OCI-LY7 (cell line): ENCODE measurements around the gene CTDSPL.

ENCODE experiments used
- EZH2phosphoT487 ChIP-seq: fragments of 200-600 bp; sonication (generic); IDR thresholded peaks from 2 replicates; pipeline ENCODE4 v1.6.1; 2018; ENCODE audit warnings: low read depth, borderline replicate concordance, mild to moderate bottlenecking, mixed run types, antibody characterized with exemption, low read length, moderate library complexity, mixed read lengths
- TF ChIP-seq, protein P1 (sequence below): fragments of 200-600 bp; sonication (generic); conservative IDR thresholded peaks from 2 replicates; pipeline ENCODE4 v1.5.1; 2014; ENCODE audit warnings: mild to moderate bottlenecking, antibody characterized with exemption, low read length, moderate library complexity, mixed read lengths

DNA sequence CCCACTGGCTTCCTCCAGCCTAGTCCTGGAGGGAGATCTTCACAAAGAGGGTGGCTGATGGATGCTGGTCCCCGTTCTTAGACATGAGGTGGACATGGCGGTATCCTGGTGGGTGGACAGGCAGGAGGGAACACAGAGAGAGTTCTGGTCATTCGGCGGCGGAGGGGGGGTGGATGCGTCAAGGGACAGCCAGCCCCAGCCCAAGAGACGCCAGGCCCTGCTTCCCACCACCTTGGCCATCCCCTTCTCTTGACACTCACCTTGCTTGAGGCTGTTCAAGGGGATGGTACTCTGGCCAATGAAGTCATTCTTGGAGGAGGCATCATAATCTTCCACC is 146.0 kb downstream of the CTDSPL start:
- TF ChIP-seq, protein P1, sequence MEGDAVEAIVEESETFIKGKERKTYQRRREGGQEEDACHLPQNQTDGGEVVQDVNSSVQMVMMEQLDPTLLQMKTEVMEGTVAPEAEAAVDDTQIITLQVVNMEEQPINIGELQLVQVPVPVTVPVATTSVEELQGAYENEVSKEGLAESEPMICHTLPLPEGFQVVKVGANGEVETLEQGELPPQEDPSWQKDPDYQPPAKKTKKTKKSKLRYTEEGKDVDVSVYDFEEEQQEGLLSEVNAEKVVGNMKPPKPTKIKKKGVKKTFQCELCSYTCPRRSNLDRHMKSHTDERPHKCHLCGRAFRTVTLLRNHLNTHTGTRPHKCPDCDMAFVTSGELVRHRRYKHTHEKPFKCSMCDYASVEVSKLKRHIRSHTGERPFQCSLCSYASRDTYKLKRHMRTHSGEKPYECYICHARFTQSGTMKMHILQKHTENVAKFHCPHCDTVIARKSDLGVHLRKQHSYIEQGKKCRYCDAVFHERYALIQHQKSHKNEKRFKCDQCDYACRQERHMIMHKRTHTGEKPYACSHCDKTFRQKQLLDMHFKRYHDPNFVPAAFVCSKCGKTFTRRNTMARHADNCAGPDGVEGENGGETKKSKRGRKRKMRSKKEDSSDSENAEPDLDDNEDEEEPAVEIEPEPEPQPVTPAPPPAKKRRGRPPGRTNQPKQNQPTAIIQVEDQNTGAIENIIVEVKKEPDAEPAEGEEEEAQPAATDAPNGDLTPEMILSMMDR: no peak
- no peak for TF ChIP-seq EZH2phosphoT487
